ENCODE data around the gene WDR7.

- TF ChIP-seq CTCF (IDR thresholded peaks at IDR 0.05; ENCODE audit: poor library complexity) (no peak), EZH2phosphoT487 (IDR thresholded peaks at IDR 0.05; ENCODE audit: low read depth, severe bottlenecking, unreplicated experiment) (no peak), EZH2 (IDR thresholded peaks at IDR 0.05; ENCODE audit: borderline replicate concordance) (no peak)
These were observed 429.3 kb downstream of the WDR7 start for GRCh38 chr18:57080479-57080878.
